ENCODE results near the gene METTL16.

Gene METTL16

GRCh38 chr17:2369039-2369438 is 142.6 kb downstream of the METTL16 start:
- in situ Hi-C loops (cut with MboI; ENCODE audit: low sequenced_read_pairs), result no loop called here

- in situ Hi-C loops (cut with MboI; ENCODE audit: low sequenced_read_pairs), result no loop called here
Measured at GRCh38 chr17:2368359-2368758, 143.3 kb downstream of the METTL16 start.

GRCh38 chr17:2366747-2367494 is 144.8 kb downstream of the METTL16 start:
- in situ Hi-C loops (cut with MboI; ENCODE audit: low sequenced_read_pairs), result no loop called here

Measured in HL-60/S4 treated with retinoic acid at 250 ng/mL for 4 days and 3 days (cell line).